ENCODE results near the gene GNPTAB.
A peak's percentile ranks its signal among the peaks of the same experiment; 100 is the strongest.

Gene GNPTAB

GRCh38 chr12:101706403-101706802 is 124.4 kb downstream of the GNPTAB start:
- H3K4me3 ChIP-seq (ENCODE audit: low read depth in 1 of 2, low read length in 1 of 2), result no peak overlapping the region
- H3K36me3 ChIP-seq, result no peaks in the 10 kb centered on the region
- no peak overlapping the region for H3K27ac ChIP-seq

GRCh38 chr12:101703487-101703886 is 127.3 kb downstream of the GNPTAB start:
- Histone ChIP-seq H3K4me3 (ENCODE audit: low read depth in 1 of 2, low read length in 1 of 2) (no peak overlapping the region), H3K27ac (no peak overlapping the region)

More at GRCh38 chr12:101706403-101706802, 124.4 kb downstream of the GNPTAB start:
- no peaks in the 10 kb centered on the region for H3K9me3 ChIP-seq
- no peak for TF ChIP-seq CTCF (IDR thresholded peaks at IDR 0.05)
- no peaks in the 10 kb centered on the region for H3K27me3 ChIP-seq
- no peaks in the 10 kb centered on the region for H3K4me1 ChIP-seq (ENCODE audit: control insufficient read depth in 1 of 2, insufficient read depth in 1 of 2, low read depth in 1 of 2, low read length in 1 of 2)

GRCh38 chr12:101700299-101700820 is 130.4 kb downstream of the GNPTAB start:
- no peaks in the 10 kb centered on the region for H3K9me3 ChIP-seq
- peaks cover 20 to 37% of the 10 kb centered on the region in 2 experiments for H3K4me1 ChIP-seq (ENCODE audit: control insufficient read depth in 1 of 2, insufficient read depth in 1 of 2, low read depth in 1 of 2, low read length in 1 of 2)
- H3K27me3 ChIP-seq, result no peaks in the 10 kb centered on the region
- H3K4me3 ChIP-seq (ENCODE audit: low read depth in 1 of 2, low read length in 1 of 2), result no peak overlapping the region
- peak overlapping the region; percentile 5 for H3K27ac ChIP-seq
- no peaks in the 10 kb centered on the region for H3K36me3 ChIP-seq
- no peak for TF ChIP-seq CTCF (IDR thresholded peaks at IDR 0.05)

More at GRCh38 chr12:101703487-101703886, 127.3 kb downstream of the GNPTAB start:
- Histone ChIP-seq H3K9me3 (no peaks in the 10 kb centered on the region), H3K27me3 (no peaks in the 10 kb centered on the region), H3K36me3 (no peaks in the 10 kb centered on the region), H3K4me1 (ENCODE audit: control insufficient read depth in 1 of 2, insufficient read depth in 1 of 2, low read depth in 1 of 2, low read length in 1 of 2) (peaks cover 9 to 23% of the 10 kb centered on the region in 2 experiments)
- no peak for TF ChIP-seq CTCF (IDR thresholded peaks at IDR 0.05)

GRCh38 chr12:101698800-101699347 is 131.9 kb downstream of the GNPTAB start:
- H3K27ac ChIP-seq, result peak overlapping the region; percentile 91
- H3K9me3 ChIP-seq, result no peaks in the 10 kb centered on the region
- H3K4me1 ChIP-seq (ENCODE audit: control insufficient read depth in 1 of 2, insufficient read depth in 1 of 2, low read depth in 1 of 2, low read length in 1 of 2), result peaks cover 20 to 37% of the 10 kb centered on the region in 2 experiments
- no peaks in the 10 kb centered on the region for H3K27me3 ChIP-seq
- TF ChIP-seq CTCF (IDR thresholded peaks at IDR 0.05), result no peak
- no peaks in the 10 kb centered on the region for H3K36me3 ChIP-seq
- H3K4me3 ChIP-seq (ENCODE audit: low read depth in 1 of 2, low read length in 1 of 2), result peak overlapping the region; percentile 78

- TF ChIP-seq CTCF (IDR thresholded peaks at IDR 0.05), result no peak
- H3K27ac ChIP-seq, result peak overlapping the region; percentile 91
- no peaks in the 10 kb centered on the region for H3K27me3 ChIP-seq
- peak overlapping the region; percentile 78 for H3K4me3 ChIP-seq (ENCODE audit: low read depth in 1 of 2, low read length in 1 of 2)
- H3K36me3 ChIP-seq, result no peaks in the 10 kb centered on the region
- H3K9me3 ChIP-seq, result no peaks in the 10 kb centered on the region
- peaks cover 20 to 37% of the 10 kb centered on the region in 2 experiments for H3K4me1 ChIP-seq (ENCODE audit: control insufficient read depth in 1 of 2, insufficient read depth in 1 of 2, low read depth in 1 of 2, low read length in 1 of 2)
Measured at GRCh38 chr12:101697930-101698799, 132.6 kb downstream of the GNPTAB start.

Measured in neutrophil (primary cell).